Occipital lobe (tissue), 2 donors: ENCODE data around the gene CYTH4. TPM values are rescaled to one million over a fixed set of nuclear protein-coding genes. Genes with fewer than 3 reads are reported as not detected.

Experiments
- DNase-seq: peaks from one replicate; lab custom pipeline; 2025; lab: John Stamatoyannopoulos, UW
- total RNA-seq: library from RNA; depleted of rRNA; stranded (reverse); fragments of >200 nt; gene quantifications from one replicate; pipeline ENCODE4 v1.2.3, GENCODE V29; 2014

CYTH4 gene
- total RNA-seq, 1 donor from 2014 or later = 2.3 TPM

GRCh38 chr22:37309211-37310074 lies 27.1 kb downstream of the CYTH4 start:
- DNase-seq = no peak

DNA sequence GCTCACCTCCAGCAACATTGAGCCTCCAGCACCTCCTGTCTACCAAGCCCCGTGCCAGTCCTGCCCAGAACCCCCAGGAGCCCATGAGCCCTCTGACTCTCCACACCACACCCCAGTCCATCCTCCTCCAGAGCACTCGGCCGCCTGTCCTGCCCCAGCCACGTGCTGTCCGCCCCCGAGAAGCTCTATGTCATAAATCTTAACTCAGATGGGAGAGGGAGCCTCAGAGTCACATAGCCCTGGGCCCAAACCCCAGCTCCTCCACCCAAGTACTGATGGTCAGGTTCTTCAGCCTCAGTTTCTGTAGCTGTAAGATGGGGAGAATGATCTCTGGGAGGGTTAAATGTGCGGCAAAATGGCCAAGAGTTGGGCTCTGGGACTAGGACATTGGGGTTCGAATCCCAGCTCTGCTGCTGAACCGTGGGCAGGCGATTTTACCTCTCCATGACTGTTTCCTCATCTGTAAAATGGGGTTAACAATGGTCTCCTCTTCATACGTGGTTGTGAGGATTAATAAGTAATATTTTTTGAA lies 27.8 kb downstream of the CYTH4 start:
- DNase-seq = no peak

DNA sequence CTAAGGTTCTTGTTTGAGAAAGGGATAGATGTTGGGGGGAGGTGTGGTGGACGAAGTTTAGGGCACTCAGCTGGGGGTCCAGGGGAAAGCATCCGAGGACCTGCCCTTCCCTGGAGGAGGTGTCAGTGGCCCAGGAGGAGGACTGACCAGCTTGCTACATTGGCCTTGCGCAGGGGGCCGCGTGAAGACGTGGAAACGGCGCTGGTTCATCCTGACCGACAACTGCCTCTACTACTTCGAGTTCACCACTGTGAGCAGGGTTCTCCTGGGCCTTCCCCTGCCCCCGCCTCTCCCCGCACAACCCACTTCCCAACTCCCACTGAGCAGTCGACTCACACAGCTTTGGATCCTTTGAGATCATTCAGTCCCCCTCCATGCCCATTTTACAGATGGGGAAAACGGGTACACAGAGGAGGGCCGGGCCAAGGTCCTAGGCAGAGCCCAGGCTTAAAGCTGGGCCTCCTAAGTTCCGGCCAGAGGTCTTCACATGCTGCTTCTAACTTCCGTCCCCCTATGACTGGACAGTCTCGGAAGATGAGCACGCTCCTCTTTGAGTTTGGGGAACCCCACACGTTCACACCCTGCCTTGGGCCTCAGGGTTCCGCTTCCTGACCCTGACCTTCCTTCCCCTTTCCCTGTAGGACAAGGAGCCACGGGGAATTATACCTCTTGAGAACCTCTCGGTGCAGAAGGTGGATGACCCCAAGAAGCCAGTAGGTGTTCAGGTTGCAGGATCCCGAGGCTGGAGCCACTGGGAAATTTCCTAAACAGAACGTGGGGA lies 28.7 kb downstream of the CYTH4 start:
- DNase-seq = no peak

DNA sequence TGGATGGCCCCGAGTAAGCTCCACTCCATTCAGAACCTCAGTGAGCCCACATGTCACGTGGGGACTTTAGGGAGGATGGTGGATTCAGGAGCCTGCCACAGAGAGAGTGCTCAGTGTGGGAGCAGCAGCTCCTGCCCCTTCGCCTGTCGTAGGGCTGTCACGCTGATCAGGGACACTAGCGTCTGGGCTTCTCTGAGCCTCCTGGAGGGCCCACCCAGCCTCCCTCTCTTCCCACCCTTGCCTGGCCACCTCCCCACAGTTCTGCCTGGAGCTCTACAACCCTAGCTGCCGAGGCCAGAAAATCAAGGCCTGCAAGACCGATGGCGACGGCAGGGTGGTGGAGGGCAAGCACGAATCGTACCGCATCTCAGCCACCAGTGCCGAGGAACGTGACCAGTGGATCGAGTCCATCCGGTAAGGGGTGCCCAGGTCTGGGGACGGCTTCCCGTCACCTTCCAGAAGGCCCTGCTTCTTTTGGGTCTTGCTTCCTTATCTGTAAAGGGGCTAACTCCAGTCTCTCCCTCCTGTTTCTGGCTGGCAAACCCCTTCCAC lies 29.5 kb downstream of the CYTH4 start:
- DNase-seq = no peak

DNA sequence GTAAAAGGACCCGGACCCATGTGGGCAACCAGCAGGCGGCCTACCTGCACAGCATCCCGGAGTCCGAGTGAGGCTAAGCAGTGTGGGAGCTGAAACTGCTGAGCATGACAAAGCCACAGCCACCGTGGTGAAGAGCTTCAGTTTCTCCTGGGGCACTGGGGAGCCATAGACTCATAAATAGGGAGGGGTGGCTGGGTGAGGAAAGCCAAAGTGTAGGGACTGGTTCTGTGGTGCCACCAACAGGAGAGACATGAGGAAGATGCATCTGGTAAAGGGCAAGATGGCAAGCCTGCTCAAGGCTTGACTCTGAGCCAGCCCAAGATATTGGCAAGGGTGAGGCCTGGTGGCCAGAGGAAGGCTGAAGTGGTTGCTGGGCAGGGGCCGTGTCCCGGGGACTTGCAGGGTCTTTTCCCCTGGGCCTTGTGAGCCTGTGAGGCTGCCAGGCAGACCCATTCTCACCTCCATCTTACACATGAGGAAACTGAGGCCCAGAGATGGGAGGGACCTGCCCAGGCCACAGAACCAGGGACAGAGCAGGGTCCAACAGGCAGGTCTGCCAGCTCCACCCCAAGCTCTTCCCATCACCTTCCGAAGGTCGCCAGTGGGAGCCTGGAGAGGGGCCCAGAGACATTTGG lies 30.4 kb downstream of the CYTH4 start:
- no peak for DNase-seq

DNA sequence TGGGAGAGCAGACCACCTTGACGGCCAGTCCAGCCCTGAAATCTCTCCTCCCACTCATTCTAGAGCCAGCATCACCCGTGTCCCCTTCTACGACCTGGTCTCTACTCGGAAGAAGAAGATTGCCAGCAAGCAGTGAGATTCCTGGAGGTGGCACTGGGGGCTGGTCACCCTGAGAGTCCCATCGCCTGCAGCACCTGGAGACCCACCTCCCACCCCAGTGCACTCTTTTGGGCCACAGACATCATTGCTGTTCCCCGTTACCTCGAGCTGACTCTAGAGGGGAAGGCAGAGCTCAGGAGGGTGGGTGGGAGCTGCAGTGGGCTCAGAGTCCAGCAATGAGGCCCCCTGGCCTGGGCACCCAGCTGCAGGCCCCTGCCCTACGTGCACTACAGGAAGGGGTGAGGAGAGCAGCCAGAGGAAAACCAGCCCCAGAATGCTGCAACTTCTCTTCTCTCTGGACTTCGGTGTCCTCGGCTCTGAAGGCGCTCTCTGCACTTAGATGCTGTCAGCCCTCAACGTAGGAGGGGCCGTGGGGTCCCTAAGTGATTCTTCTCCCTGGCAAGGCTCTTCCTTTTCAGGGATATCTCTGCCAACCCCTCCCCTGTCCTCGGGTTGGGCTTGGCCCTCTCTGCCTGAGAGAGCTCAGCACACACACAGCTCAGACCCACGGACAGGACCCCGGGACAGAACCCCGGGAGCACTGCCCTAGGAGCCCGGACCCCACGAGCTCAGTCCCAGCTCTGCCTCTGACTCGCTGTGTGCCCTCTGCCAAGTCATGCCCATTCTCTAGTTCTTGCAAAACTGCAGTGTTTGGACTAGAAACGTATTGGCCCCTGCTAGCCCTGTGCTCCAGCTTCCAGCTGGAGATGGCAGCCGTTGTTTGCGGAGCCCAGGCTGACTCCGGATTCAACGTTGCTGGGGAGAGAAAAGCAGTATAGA lies 31.3 kb downstream of the CYTH4 start:
- no peak for DNase-seq

GRCh38 chr22:37314315-37315074 lies 32.2 kb downstream of the CYTH4 start:
- DNase-seq = no peak

GRCh38 chr22:37316405-37316804 lies 34.1 kb downstream of the CYTH4 start:
- DNase-seq = no peak

GRCh38 chr22:37316875-37317371 lies 34.6 kb downstream of the CYTH4 start:
- peak; percentile 51 for DNase-seq

GRCh38 chr22:37317698-37318210 lies 35.4 kb downstream of the CYTH4 start:
- DNase-seq = no peak

- DNase-seq = no peak
Observed at GRCh38 chr22:37318364-37319109, 36.2 kb downstream of the CYTH4 start.

DNA sequence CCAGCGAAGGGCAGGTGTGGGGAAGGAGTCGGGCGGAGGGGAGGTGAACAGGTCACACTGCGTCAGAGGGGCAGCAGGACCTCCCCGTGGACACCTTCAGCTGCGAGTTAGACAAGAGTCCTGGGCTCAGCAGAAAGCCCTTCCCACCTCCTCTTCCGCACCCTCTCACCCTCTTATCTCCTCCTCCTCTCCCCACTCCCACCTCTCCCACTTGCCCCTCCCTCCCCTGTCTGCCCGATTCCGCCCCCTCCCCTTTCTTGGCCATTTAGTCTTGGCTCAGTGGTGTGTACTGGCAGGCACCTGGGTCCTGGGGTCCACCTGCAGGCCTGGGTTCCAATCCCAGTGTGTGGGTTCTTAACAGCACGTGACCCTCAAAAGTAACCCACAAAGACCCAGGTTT lies 37.2 kb downstream of the CYTH4 start:
- no peak for DNase-seq

DNA sequence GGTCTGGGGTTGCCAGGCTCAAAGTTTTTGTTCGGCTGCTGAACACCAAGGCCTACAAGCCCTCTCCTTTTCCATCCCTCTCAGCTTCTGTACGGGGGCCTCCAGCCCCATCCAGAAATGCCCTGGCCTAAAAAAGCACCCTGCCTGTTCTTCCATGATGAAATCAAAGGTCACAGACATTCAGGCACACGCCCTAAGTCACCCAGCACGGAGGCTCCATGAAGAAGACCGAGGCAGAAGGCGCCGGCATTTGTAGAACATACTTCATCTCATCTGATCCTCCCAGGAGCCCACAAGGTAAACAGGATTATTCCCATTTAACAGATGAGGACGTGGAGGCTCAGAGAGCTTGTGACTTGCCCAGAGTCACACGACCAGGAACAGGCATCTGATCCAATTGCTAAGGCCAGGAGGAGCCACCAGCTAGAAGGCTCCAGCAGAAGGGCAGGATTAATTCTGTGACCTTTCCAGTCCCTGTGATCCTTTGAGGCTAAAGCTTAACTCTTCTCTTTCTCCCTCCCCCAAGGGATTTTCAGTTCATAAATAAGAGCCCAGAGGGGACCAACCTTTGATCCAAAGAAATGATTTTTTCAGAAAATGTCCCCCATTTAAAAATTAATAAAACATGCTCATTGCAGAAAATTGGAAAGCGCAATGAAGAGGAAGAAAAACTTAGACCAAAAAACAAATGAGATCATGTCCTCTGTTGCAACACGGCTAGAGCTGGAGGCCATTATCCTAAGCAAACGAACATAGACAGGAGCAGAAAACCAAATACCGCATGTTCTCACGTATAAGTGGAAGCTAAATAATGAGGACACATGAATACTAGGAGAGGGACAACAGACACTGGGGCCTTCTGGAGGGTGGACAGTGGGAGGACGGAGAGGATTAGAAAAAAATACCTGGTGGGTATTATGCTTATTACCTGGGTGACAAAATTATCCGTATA lies 38.7 kb downstream of the CYTH4 start:
- no peak for DNase-seq

DNA sequence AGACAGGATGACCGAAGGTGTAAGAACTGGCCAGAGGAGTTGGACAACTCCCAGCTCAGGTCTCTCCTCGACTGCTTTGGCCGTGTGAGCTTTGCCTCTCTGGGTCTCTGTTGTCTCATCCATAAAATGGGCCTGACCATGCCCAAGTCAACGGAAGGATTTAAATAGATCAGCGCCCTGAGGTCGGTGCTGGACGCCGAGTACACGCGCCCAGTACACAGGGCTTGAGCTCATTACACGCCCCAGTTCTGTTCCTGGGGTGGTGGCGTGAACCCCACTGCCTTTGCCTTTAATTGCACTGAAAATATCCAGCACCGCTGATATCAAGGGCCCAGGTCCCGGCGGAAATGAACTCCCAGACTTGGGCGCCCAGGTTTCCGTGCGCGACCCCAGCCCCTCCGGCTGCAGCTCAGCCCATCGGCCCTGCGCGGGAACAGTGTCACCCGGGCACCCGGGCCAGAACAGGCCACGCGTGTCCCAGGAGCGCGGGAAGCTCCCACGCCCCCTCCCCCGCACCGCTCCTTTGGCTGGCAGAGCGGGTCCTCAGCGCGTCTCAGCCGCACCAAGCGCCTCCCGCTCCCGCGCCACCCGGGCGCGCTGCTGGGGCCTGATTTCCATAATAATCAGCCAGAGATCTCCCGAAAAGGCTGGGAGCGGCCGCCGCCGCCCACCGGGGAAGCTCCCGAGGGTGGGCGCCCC lies 42.2 kb downstream of the CYTH4 start:
- DNase-seq = no peak

- DNase-seq = no peak
Observed at GRCh38 chr22:37325039-37325395, 42.7 kb downstream of the CYTH4 start.

GRCh38 chr22:37326726-37327125 lies 44.4 kb downstream of the CYTH4 start:
- DNase-seq = no peak

GRCh38 chr22:37328017-37328416 lies 45.7 kb downstream of the CYTH4 start:
- DNase-seq = no peak
